Omental fat pad (tissue), 4 donors: ENCODE results near the gene ACR. TPM values are rescaled to one million over a fixed set of nuclear protein-coding genes. Genes with fewer than 3 reads are reported as not detected.

Experiments used
- ATAC-seq: fragments of 150-250 bp; one replicate; pipeline ENCODE4 v1.9.1; 2016; ENCODE audit warnings: mild to moderate bottlenecking, moderate library complexity; ENCODE audit not compliant: low FRiP score
- DNase-seq: peaks from one replicate; pipeline ENCODE4 v3.0.0-alpha.2; 2019; ENCODE audit warnings: low spot score
- CTCF ChIP-seq, 3 donors: fragments of 450-650 bp; IDR thresholded peaks; one replicate each; pipeline ENCODE4 v1.5.1; 2016 to 2017; ENCODE audit warnings: antibody characterized with exemption in 3 of 3, mild to moderate bottlenecking in 3 of 3, moderate library complexity in 2 of 3
- total RNA-seq, 4 donors: library from RNA; depleted of rRNA; stranded (reverse); fragments of >200 nt; gene quantifications; one replicate each; pipeline ENCODE4 v1.1.0, GENCODE V29; 2016

Gene ACR
- total RNA-seq, 4 donors from 2014 or later: 0.72 to 1.7 TPM; not detected in 2

GRCh38 chr22:50717709-50718351 is 20.2 kb upstream of the ACR start:
- no peak for DNase-seq
- TF ChIP-seq CTCF (IDR thresholded peaks at IDR 0.05): no peak

GRCh38 chr22:50718352-50718709 is 19.7 kb upstream of the ACR start:
- ATAC-seq (no peak), DNase-seq (no peak)
- TF ChIP-seq CTCF (IDR thresholded peaks at IDR 0.05): no peak

More at GRCh38 chr22:50717709-50718351, 20.2 kb upstream of the ACR start:
- no peak for ATAC-seq

- no peak for TF ChIP-seq CTCF (IDR thresholded peaks at IDR 0.05)
- no peak for ATAC-seq
- DNase-seq: no peak
Measured at GRCh38 chr22:50719814-50720300, 18.1 kb upstream of the ACR start.

GRCh38 chr22:50720301-50721256 is 17.4 kb upstream of the ACR start:
- no peak for ATAC-seq
- DNase-seq: no peak
- no peak for TF ChIP-seq CTCF (IDR thresholded peaks at IDR 0.05)

- TF ChIP-seq CTCF (IDR thresholded peaks at IDR 0.05): no peak
- DNase-seq: no peak
- no peak for ATAC-seq
Measured at GRCh38 chr22:50721257-50721844, 16.7 kb upstream of the ACR start.

GRCh38 chr22:50722048-50722701 is 15.8 kb upstream of the ACR start:
- no peak for TF ChIP-seq CTCF (IDR thresholded peaks at IDR 0.05)
- no peak for ATAC-seq
- DNase-seq: no peak
